ENCODE results near the gene RASL10B. TPM values are rescaled to one million over a fixed set of nuclear protein-coding genes. Genes with fewer than 3 reads are reported as not detected.
A peak's percentile ranks its signal among the peaks of the same experiment; 100 is the strongest.

Gene RASL10B
- total RNA-seq, 1 experiment from 2014 or later = 4.3 TPM

- peaks cover 13% of the 10 kb centered on the region for H3K4me1 ChIP-seq (ENCODE audit: control insufficient read depth, insufficient read depth, low read length)
- TF ChIP-seq, protein P1, sequence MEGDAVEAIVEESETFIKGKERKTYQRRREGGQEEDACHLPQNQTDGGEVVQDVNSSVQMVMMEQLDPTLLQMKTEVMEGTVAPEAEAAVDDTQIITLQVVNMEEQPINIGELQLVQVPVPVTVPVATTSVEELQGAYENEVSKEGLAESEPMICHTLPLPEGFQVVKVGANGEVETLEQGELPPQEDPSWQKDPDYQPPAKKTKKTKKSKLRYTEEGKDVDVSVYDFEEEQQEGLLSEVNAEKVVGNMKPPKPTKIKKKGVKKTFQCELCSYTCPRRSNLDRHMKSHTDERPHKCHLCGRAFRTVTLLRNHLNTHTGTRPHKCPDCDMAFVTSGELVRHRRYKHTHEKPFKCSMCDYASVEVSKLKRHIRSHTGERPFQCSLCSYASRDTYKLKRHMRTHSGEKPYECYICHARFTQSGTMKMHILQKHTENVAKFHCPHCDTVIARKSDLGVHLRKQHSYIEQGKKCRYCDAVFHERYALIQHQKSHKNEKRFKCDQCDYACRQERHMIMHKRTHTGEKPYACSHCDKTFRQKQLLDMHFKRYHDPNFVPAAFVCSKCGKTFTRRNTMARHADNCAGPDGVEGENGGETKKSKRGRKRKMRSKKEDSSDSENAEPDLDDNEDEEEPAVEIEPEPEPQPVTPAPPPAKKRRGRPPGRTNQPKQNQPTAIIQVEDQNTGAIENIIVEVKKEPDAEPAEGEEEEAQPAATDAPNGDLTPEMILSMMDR (IDR thresholded peaks at IDR 0.05) = no peak
- TF ChIP-seq POLR2AphosphoS5 (IDR thresholded peaks at IDR 0.05; ENCODE audit: low read depth, low read length) (no peak), TCF7L2 (IDR thresholded peaks at IDR 0.05; ENCODE audit: low read depth, low read length) (no peak), SIN3A (IDR thresholded peaks at IDR 0.05; ENCODE audit: borderline replicate concordance, insufficient read depth, low read depth, low read length) (no peak), REST (IDR thresholded peaks at IDR 0.05; ENCODE audit: insufficient read depth in 1 of 2, low read depth in 2 of 2, low read length in 1 of 2) (no peak)
- ChIA-PET CTCF (interaction anchor here (0.6 to 2.0 kb wide), 3 partner anchors 22 to 78 kb away, joined by 3 to 6 read pairs (median 3); no protein-coding TSS in a partner anchor), POLR2A (interaction anchor here (0.6 kb wide), 1 partner anchor 54 kb away, joined by 5 read pairs; no protein-coding TSS in a partner anchor)
- H3K36me3 ChIP-seq (ENCODE audit: control insufficient read depth, insufficient read depth, low read length) = no peaks in the 10 kb centered on the region
- H3K4me3 ChIP-seq (ENCODE audit: low read depth in 2 of 2, low read length in 2 of 2) = peak overlapping the region in 1 of 2 experiments; percentile 1; a peak in 1 of 4 replicates
- intact Hi-C loops (cut with micrococcal nuclease; ENCODE audit: unreplicated experiment) = loop anchor here (5.0 kb wide), 2 partner anchors 137 to 192 kb away; no protein-coding TSS in a partner anchor
- peaks cover 4% of the 10 kb centered on the region for H3K27me3 ChIP-seq (ENCODE audit: control insufficient read depth, insufficient read depth, low read length)
- in situ Hi-C loops (cut with HindIII; ENCODE audit: low pct_unique_long_range_greater_than_20kb, low sequenced_read_pairs) = no loop called here
- BruUV-seq (replicated peaks) = no TSS peak
- H3K9me3 ChIP-seq (ENCODE audit: control insufficient read depth, insufficient read depth, low read depth, low read length) = no peaks in the 10 kb centered on the region
- H3K27ac ChIP-seq (ENCODE audit: low read length) = no peak overlapping the region
- DNase-seq (ENCODE audit: low read depth, low spot score) = no peak
- ATAC-seq = no peak
Observed at GRCh38 chr17:35749560-35750412, 18.3 kb downstream of the RASL10B start.

- no TSS peak for BruUV-seq (replicated peaks)
Observed at GRCh38 chr17:35750526-35751395, 19.3 kb downstream of the RASL10B start.

More at GRCh38 chr17:35750526-35751395, 19.3 kb downstream of the RASL10B start:
- no peaks in the 10 kb centered on the region for H3K9me3 ChIP-seq (ENCODE audit: control insufficient read depth, insufficient read depth, low read depth, low read length)
- TF ChIP-seq POLR2AphosphoS5 (IDR thresholded peaks at IDR 0.05; ENCODE audit: low read depth, low read length) = no peak
- no peak for TF ChIP-seq SIN3A (IDR thresholded peaks at IDR 0.05; ENCODE audit: borderline replicate concordance, insufficient read depth, low read depth, low read length)
- no peak for TF ChIP-seq TCF7L2 (IDR thresholded peaks at IDR 0.05; ENCODE audit: low read depth, low read length)
- TF ChIP-seq, protein P1 (IDR thresholded peaks at IDR 0.05) = no peak
- no peak for TF ChIP-seq REST (IDR thresholded peaks at IDR 0.05; ENCODE audit: insufficient read depth in 1 of 2, low read depth in 2 of 2, low read length in 1 of 2)
- ChIA-PET CTCF (interaction anchor here (0.6 to 2.0 kb wide), 2 partner anchors 54 to 66 kb away, joined by 6 to 13 read pairs; no protein-coding TSS in a partner anchor), POLR2A (no interaction called here)
- DNase-seq (ENCODE audit: low read depth, low spot score) (no peak), ATAC-seq (no peak)
- in situ Hi-C loops (cut with HindIII; ENCODE audit: low pct_unique_long_range_greater_than_20kb, low sequenced_read_pairs) (no loop called here), intact Hi-C loops (cut with micrococcal nuclease; ENCODE audit: unreplicated experiment) (no loop called here)
- H3K36me3 ChIP-seq (ENCODE audit: control insufficient read depth, insufficient read depth, low read length) = no peaks in the 10 kb centered on the region
- H3K27ac ChIP-seq (ENCODE audit: low read length) = no peak overlapping the region
- H3K27me3 ChIP-seq (ENCODE audit: control insufficient read depth, insufficient read depth, low read length) = peaks cover 4% of the 10 kb centered on the region
- peaks cover 13% of the 10 kb centered on the region for H3K4me1 ChIP-seq (ENCODE audit: control insufficient read depth, insufficient read depth, low read length)
- no peak overlapping the region for H3K4me3 ChIP-seq (ENCODE audit: low read depth in 2 of 2, low read length in 2 of 2)

Measured in Panc1 (cell line).